Right cardiac atrium (tissue), 5 donors: ENCODE measurements around the gene NRP2. TPM values are rescaled to one million over a fixed set of nuclear protein-coding genes. Genes with fewer than 3 reads are reported as not detected.

Experiments used
- ATAC-seq, 2 donors: fragments of 200-7000 bp; cut with Tn5 transposase; one replicate each; pipeline versions ENCODE4 v1.8.0 to v1.9.1; 2020; ENCODE audit warnings: moderate library complexity in 2 of 2, mild to moderate bottlenecking in 1 of 2
- DNase-seq, 3 donors: peaks; one replicate each; pipeline ENCODE4 v3.0.0-alpha.2; 2020
- H3K27ac ChIP-seq: one replicate; pipeline ENCODE4 v1.5.1; 2013; ENCODE audit warnings: mild to moderate bottlenecking, low read length, control low read depth, moderate library complexity
- H3K27me3 ChIP-seq: one replicate; pipeline ENCODE4 v1.6.1; 2013; ENCODE audit not compliant: control insufficient read depth, insufficient read depth
- H3K4me1 ChIP-seq: one replicate; pipeline ENCODE4 v1.6.1; 2013; ENCODE audit warnings: low read length; ENCODE audit not compliant: control insufficient read depth, insufficient read depth
- H3K4me3 ChIP-seq: one replicate; pipeline ENCODE4 v1.5.1; 2013; ENCODE audit warnings: low read length, control low read depth
- H3K9me3 ChIP-seq: one replicate; pipeline ENCODE4 v1.6.1; 2013; ENCODE audit warnings: low read length; ENCODE audit not compliant: control insufficient read depth
- WGBS: extraction: QIAGEN DNeasy Blood & Tissue Kit; methylation state at CpG from one replicate; pipeline ENCODE4 v1.1.7; 2013; 5-methylcytosine and 5-hydroxymethylcytosine counted together
- intact Hi-C, 4 donors: fragments of 100-400 bp; cut with DNase I; formaldehyde crosslinking; loops; one replicate each; pipeline versions ENCODE4 v1.11.0 to v1.14.0; 2022 to 2023
- polyA plus RNA-seq: library from polyadenylated mRNA; stranded (reverse); fragments of 200-250 nt; gene quantifications from one replicate; pipeline ENCODE4 v1.2.3, GENCODE V29; 2013
- total RNA-seq, 4 donors: library from RNA; stranded (reverse); fragmentation: NEBNext Ultra II Directional; extraction: Animal tissue kit (Norgen Biotek cat#: 25700); gene quantifications; one replicate each; pipeline ENCODE4 v1.2.1, GENCODE V29; 2021
- donor health status: healthy with polysubstance abuse.
- donor health status: DM: no; HTN: yes; CAD: no.
- donor health status: DM: no; HTN: no; CAD: no.
- donor health status: DM: no; HTN: yes; CAD: no; lungs with severe emphysema.
- donor health status: DM: yes; HTN: yes; CAD: no.

NRP2 gene
- total and polyA plus RNA-seq, 5 donors, result 5.7 to 11.1 (median 9.5) TPM

GRCh38 chr2:205836477-205837221 lies 154.3 kb downstream of the NRP2 start:
- Histone ChIP-seq H3K4me3 (no peak overlapping the region), H3K9me3 (no peaks in the 10 kb centered on the region), H3K27ac (no peak overlapping the region), H3K27me3 (no peaks in the 10 kb centered on the region), H3K4me1 (no peaks in the 10 kb centered on the region)
- intact Hi-C loops, result no loop called here
- WGBS, result 84% methylated on average over 13 of the region's 13 CpGs
- DNase-seq, result no peak
- no peak for ATAC-seq

GRCh38 chr2:205837663-205838062 lies 155.4 kb downstream of the NRP2 start:
- intact Hi-C loops, result no loop called here
- Histone ChIP-seq H3K27me3 (no peaks in the 10 kb centered on the region), H3K9me3 (no peaks in the 10 kb centered on the region), H3K4me3 (no peak overlapping the region), H3K27ac (no peak overlapping the region), H3K4me1 (no peaks in the 10 kb centered on the region)
- 90% methylated on average over 1 of the region's 1 CpG for WGBS
- ATAC-seq (no peak), DNase-seq (no peak)

- 86% methylated on average over 3 of the region's 3 CpGs for WGBS
- no peaks in the 10 kb centered on the region for H3K9me3 ChIP-seq
- no peak overlapping the region for H3K4me3 ChIP-seq
- no peak for DNase-seq
- no peaks in the 10 kb centered on the region for H3K4me1 ChIP-seq
- intact Hi-C loops, result no loop called here
- no peak overlapping the region for H3K27ac ChIP-seq
- no peaks in the 10 kb centered on the region for H3K27me3 ChIP-seq
- no peak for ATAC-seq
These were observed 163.1 kb downstream of the NRP2 start for GRCh38 chr2:205845446-205845845.
